Ovary (tissue), 3 donors: ENCODE data around the gene IL23R.

Source experiments
- EP300 ChIP-seq: sonication (generic); formaldehyde crosslinking; IDR thresholded peaks from one replicate; pipeline ENCODE4 v1.6.1; 2017; ENCODE audit warnings: antibody characterized with exemption
- POLR2A ChIP-seq: fragments of 450-650 bp; IDR thresholded peaks from one replicate; pipeline ENCODE4 v1.6.1; 2017; ENCODE audit warnings: antibody characterized with exemption, mild to moderate bottlenecking, moderate library complexity
- TF ChIP-seq, protein P1 (sequence below), 3 donors: fragments of 450-650 bp in 2 of 3; fragments of 200-600 bp in 1 of 3; IDR thresholded peaks; one replicate each; pipeline versions ENCODE4 v1.5.1 to v1.8.0; 2016 to 2022; ENCODE audit warnings: antibody characterized with exemption in 3 of 3, mild to moderate bottlenecking in 1 of 3
- donor health status: DM: no; HTN: no; CAD: no.

DNA sequence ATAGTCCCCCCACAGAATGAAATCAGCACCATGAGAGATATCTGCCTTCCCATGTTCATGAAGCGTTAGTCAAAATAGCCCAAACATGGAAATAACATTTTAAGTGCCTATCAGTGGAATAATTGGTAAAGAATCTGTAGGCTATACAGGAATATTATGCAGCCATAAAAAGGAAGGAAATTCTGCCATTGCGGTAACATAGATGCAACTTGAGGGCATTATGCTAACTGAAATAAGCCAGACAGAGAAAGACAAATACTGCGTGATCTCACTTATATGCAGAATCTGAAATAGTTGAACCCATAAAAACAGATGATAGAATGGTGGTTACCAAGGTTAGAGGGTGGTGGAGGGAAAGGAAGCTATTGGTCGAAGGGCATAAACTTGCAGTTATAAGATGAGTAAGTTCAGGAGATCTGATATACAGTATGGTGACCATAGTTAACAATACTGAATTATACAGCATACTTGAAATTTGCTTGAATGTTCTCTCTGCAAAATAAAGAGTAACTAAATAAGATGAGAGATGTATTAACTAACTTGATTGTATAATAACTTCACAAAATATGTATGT is 699 bp upstream of the IL23R start:
- TF ChIP-seq, protein P1, sequence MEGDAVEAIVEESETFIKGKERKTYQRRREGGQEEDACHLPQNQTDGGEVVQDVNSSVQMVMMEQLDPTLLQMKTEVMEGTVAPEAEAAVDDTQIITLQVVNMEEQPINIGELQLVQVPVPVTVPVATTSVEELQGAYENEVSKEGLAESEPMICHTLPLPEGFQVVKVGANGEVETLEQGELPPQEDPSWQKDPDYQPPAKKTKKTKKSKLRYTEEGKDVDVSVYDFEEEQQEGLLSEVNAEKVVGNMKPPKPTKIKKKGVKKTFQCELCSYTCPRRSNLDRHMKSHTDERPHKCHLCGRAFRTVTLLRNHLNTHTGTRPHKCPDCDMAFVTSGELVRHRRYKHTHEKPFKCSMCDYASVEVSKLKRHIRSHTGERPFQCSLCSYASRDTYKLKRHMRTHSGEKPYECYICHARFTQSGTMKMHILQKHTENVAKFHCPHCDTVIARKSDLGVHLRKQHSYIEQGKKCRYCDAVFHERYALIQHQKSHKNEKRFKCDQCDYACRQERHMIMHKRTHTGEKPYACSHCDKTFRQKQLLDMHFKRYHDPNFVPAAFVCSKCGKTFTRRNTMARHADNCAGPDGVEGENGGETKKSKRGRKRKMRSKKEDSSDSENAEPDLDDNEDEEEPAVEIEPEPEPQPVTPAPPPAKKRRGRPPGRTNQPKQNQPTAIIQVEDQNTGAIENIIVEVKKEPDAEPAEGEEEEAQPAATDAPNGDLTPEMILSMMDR (IDR thresholded peaks at IDR 0.05): no peak
- no peak for TF ChIP-seq EP300
- TF ChIP-seq POLR2A: no peak
